Fibroblast of skin of abdomen (primary cell): ENCODE data around the gene ATN1. TPM values are rescaled to one million over a fixed set of nuclear protein-coding genes. Genes with fewer than 3 reads are reported as not detected.
A peak's percentile ranks its signal among the peaks of the same experiment; 100 is the strongest.
"Not testable (repeated sequence)": the region's sequence is repeated elsewhere in the genome, so short reads cannot be mapped to it uniquely, and the experiment has no call there.

Experiments
- DNase-seq: peaks from one replicate; pipeline ENCODE4 v3.0.0-alpha.2; 2013
- polyA plus RNA-seq, 2 experiments: library from polyadenylated mRNA; unstranded; fragments of 120-200 nt; gene quantifications; one replicate each; pipeline ENCODE4 v1.2.1, GENCODE V29; 2013; ENCODE audit not compliant: insufficient read length in 2 of 2

The ATN1 gene, protein sequence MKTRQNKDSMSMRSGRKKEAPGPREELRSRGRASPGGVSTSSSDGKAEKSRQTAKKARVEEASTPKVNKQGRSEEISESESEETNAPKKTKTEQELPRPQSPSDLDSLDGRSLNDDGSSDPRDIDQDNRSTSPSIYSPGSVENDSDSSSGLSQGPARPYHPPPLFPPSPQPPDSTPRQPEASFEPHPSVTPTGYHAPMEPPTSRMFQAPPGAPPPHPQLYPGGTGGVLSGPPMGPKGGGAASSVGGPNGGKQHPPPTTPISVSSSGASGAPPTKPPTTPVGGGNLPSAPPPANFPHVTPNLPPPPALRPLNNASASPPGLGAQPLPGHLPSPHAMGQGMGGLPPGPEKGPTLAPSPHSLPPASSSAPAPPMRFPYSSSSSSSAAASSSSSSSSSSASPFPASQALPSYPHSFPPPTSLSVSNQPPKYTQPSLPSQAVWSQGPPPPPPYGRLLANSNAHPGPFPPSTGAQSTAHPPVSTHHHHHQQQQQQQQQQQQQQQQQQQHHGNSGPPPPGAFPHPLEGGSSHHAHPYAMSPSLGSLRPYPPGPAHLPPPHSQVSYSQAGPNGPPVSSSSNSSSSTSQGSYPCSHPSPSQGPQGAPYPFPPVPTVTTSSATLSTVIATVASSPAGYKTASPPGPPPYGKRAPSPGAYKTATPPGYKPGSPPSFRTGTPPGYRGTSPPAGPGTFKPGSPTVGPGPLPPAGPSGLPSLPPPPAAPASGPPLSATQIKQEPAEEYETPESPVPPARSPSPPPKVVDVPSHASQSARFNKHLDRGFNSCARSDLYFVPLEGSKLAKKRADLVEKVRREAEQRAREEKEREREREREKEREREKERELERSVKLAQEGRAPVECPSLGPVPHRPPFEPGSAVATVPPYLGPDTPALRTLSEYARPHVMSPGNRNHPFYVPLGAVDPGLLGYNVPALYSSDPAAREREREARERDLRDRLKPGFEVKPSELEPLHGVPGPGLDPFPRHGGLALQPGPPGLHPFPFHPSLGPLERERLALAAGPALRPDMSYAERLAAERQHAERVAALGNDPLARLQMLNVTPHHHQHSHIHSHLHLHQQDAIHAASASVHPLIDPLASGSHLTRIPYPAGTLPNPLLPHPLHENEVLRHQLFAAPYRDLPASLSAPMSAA (N-terminal part only)
- 127 TPM for polyA plus RNA-seq (2013, experiment 1 of 2; ENCODE audit: insufficient read length)
- polyA plus RNA-seq (2013, experiment 2 of 2; ENCODE audit: insufficient read length), result 125 TPM

GRCh38 chr12:6927379-6928021 lies at the start of gene ATN1:
Gene ATN1, plus strand, starts transcription at chr12:6927959. Its CDS starts 6,043 bp downstream, at chr12:6934002.
- peak; percentile 87 for DNase-seq

DNA sequence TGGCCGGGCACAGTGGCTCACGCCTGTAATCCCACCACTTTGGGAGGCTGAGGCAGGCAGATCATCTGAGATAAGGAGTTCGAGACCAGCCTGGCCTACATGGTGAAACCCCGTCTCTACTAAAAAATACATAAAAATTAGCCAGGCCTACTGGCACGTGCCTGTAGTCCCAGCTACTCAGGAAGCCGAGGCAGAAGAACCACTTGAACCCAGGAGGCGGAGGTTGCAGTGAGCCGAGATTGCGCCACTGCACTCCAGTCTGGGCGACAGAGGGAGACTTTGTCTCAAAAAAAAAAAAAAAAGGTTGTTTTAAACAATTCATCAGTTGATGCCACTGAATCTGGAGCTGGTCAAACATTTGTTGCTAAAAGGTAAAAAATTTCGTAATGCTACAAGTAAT lies 47.9 kb upstream of the ATN1 start:
- DNase-seq, result not testable (repeated sequence)

DNA sequence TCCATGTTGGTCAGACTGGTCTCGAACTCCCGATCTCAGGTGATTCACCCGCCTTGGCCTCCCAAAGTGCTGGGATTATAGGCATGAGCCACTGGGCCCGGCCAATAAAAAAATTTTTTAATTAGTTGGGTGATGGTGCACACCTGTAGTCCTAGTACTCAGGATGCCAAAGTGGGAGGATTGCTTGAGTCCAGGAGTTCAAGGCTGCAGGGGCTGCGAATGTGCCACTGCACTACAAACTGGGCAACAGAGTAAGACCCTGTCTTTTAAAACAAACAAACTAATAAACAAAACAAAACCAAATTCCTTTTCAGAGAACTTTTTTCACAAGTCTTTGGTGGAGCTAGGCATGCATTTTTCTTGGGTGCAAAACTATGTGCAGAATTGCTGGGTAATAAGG lies 44.5 kb upstream of the ATN1 start:
- no peak for DNase-seq

DNA sequence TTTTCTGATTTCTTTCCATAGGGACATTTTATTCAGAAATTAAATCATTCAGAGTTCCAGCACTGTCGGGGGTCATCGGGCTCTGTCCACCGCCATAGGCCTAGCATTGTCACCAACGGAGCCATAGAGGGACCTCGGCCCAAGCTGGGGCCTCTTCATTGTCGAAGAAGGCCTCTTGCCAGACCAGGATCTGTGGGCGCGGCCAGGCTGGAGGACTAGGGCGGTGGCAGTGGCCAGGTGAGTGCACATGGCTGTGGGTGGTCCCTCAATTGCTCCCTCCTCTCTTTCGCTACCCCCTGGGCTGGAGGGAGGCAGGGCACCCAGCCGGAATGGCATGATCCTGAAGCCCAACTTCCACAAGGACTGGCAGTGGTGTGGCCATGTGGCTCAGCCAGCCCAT lies 44.1 kb upstream of the ATN1 start:
- no peak for DNase-seq

DNA sequence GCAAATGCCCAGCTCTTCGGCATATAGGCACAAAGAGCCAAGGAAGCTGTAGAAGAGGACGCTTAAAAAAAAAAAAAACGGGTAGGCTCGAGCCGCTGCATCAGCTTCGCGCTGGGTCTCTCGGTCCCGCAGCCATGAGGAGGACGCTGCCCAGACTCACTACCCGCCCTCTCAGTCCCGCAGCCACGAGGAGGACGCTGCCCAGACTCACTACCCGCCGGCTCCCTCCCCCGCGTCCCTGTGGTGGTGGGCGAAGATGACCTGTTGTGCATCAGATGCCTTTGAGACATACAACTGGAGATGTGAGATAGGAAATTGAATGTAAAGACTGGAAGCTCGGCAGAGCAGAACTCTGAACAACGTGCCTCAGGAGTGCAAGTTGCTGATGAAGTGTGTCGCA lies 43.2 kb upstream of the ATN1 start:
- no peak for DNase-seq

DNA sequence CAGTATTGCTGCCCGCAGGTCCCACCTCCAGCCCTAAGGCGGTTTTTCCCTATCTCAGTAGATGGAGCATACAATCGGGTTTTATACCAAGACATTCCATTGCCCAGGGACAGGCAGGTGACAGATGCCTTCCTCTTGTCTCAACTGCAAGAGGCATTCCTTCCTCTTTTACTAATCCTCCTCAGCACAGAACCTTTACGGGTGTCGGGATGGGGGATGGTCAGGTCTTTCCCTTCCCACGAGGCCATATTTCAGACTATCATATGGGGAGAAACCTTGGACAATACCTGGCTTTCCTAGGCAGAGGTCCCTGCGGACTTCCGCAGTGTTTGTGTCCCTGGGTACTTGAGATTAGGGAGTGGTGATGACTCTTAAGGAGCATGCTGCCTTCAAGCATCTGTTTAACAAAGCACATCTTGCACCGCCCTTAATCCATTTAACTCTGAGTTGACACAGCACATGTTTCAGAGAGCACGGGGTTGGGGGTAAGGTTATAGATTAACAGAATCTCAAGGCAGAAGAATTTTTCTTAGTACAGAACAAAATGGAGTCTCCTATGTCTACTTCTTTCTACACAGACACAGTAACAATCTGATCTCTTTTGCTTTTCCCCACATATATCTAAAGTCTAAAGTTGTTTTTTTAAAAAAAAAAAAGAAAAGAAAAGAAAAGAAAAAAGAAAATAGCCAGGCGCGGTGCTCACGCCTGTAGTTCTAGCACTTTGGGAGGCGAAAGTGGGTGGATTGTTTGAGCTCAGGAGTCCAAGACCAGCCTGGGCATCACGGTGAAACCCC lies 41.4 kb upstream of the ATN1 start:
- not testable (repeated sequence) for DNase-seq

DNA sequence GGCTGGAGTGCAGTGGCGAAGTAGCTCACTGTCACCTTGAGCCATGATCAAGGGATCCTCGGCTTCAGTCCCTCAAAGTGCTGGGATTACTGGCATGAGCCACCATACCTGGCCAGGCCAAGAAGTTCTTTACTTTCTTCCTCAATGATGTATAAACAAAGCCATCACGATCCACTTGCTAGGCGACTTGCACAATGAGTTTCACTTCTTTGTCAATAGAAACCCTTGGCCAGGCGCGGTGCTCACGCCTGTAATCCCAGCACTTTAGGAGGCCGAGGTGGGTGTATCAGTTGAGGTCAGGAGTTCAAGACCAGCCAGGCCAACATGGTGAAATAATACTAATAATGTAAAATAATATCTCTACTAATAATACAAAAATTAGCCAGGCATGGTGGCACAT lies 40.3 kb upstream of the ATN1 start:
- DNase-seq, result no peak

DNA sequence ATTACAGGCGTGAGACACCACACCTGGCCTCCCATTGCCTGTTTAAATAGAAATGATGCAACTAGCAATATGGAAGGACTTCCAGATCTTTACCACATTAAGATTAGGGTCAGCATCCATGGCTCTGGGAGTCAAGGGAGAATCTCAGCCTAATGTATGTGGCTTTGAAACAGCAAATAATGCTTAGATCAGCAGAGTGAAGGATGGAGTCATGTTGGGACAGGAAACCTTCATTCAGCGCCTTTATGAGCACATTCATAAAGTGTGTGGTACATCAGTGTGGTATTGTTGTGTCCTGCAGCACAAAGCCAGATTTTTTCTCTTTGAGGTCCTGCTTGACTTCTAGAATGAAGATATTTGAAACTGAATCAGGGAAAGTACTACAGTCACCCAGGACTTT lies 39.4 kb upstream of the ATN1 start:
- no peak for DNase-seq

DNA sequence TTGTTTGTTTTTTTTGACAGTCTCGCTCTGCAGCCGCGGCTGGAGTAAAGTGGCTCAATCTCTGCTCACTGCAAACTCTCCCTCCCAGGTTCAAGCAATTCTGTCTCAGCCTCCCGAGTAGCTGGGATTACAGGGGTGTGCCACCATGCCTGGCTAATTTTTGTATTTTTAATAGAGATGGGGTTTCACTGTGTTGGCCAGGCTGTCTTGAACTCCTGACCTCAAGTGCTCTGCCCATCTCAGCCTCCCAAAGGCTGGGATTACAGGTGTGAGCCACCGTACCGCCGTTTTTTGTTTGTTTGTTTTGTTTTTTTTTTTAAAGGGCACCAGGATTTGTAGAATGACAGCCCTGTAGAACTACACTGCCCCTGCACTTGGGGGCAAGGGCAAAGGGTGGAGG lies 39.0 kb upstream of the ATN1 start:
- not testable (repeated sequence) for DNase-seq

DNA sequence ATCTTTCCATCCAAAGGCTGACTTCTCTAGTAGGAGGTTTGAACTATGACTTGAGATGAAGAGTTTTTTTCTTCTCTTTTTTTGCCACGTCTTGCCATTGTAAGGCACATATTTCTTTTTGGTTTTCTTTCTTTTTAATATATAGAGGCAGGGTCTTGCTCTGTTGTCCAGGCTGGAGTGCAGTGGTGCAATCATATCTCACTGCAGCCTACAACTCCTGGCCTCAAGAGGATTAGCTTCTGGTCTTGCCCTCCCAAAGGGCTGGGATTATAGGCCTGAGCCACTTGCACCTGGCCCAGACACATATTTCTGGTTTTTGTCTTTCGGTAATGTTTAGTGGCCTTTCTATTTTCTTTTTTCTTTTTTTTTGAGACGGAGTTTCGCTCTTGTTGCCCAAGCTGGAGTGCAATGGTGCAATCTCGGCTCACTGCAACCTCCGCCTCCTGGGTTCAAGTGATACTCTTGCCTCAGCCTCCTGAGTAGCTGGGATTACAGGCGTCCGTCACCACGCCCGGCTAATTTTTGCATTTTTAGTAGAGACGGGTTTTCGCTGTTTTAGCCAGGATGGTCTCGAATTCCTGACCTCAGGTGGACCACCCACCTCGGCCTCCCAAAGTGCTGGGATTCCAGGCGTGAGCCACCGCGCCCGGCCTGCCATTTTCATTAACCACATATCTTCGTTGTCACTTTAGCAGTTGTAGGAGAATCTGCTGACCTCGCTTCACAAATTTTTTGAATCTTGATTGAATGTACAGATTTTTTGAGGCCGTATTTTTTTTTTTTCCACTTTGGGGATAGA lies 37.8 kb upstream of the ATN1 start:
- not testable (repeated sequence) for DNase-seq

DNA sequence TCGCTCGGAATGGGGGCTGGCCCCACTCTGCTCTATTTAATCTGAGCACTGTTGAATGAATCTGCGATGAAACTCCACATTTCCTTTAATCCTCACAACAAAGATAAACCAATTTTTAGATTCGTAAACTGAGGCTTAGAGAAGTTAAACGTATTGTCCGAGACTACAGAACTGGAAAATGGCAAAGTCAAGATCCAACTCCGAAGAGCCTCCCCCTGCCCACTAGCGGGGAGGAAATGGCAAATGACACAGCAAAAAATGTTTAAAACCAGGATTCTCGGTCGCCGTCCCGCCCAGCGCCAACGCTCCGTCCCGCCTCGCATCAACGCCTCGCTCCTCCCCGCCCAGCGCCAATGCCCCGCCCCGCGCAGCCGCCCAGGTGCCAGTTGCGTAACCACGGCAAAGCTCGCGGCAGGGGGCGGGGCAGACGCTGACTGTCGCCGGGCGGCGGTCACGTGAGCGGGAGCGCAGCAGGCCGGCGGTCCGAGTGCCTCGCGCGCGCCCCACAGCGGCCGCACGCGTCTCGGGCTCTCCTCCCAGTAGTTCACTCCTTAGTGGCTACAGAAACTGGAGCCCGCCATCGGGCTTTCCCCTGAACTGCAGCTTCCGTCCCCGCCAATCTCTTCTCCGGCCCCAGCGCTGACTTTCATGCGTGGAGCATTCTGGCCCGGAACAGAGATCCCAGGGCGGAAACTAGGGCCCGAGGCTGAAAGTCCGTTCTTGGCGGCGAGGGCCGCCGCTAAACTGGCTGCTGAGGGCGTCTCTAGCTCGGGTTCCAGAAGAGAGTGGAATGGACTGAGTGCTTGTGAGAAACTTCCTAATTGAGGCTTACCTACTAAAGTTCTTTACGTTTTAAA lies 36.7 kb upstream of the ATN1 start:
- DNase-seq, result peak; percentile 97

GRCh38 chr12:6891646-6892001 lies 36.1 kb upstream of the ATN1 start:
- no peak for DNase-seq

DNA sequence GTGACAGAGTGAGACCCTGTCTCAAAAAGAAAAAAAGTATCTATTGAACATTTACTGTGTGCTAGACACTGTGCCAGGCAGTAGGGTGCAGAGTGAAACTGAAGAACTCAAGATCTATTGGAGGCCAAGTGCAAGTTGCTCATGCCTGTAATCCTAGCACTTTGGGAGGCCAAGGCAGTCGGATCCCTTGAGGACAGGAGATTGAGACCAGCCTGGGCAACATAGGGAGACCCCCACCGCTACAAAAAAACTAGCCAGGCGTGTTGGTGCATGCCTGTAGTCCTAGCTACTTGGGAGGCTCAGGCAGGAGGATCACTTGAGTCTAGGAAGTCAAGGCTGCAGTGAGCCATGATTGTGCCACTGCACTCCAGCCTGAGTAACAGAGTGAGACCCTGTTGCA lies 35.1 kb upstream of the ATN1 start:
- DNase-seq, result not testable (repeated sequence)

- DNase-seq, result no peak
Measured at GRCh38 chr12:6894321-6894720, 33.4 kb upstream of the ATN1 start.

DNA sequence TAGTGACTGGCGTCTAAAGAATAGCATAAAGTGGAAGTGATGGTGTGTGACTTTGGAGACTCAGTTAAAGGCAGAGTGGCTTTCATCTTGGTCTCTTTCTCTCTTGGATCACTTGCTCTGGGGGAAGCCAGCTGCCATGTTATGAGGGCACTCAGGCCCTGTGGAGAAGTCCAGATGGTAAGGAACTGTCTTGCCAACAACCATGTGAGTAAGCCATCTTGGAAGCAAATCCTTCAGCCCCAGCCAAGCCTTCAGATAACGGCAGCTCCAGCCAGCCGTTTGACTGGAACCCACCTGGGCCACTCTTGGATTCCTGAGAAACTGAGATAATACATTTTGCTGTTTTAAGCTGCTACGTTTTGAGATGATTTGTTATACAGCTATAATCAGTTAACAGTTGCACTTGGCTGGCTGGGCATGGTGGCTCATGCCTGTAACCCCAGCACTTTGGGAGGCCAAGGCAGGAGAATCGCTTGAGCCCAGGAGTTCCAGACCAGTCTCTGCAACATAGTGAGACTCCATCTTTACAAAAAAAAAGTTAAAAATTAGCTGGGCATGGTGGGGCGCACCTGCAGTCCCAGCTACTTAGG lies 30.8 kb upstream of the ATN1 start:
- no peak for DNase-seq

DNA sequence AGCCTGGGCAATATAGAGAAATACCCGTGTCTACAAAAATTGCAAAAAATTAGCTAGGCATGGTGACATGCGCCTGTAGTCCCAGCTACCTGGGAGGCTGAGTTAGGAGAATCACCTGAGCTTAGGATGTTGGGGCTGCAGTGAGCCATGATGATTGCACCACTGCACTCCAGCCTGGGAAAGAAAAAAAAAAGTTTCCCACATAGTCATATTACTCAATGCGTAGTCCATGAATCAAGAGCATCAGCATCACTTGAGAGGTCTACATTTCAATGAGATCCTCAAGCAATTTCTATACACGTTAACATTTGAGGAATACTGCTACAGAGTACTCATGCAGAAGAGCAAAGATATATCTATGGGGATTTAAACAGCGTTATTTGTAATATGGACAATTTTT lies 28.3 kb upstream of the ATN1 start:
- no peak for DNase-seq

DNA sequence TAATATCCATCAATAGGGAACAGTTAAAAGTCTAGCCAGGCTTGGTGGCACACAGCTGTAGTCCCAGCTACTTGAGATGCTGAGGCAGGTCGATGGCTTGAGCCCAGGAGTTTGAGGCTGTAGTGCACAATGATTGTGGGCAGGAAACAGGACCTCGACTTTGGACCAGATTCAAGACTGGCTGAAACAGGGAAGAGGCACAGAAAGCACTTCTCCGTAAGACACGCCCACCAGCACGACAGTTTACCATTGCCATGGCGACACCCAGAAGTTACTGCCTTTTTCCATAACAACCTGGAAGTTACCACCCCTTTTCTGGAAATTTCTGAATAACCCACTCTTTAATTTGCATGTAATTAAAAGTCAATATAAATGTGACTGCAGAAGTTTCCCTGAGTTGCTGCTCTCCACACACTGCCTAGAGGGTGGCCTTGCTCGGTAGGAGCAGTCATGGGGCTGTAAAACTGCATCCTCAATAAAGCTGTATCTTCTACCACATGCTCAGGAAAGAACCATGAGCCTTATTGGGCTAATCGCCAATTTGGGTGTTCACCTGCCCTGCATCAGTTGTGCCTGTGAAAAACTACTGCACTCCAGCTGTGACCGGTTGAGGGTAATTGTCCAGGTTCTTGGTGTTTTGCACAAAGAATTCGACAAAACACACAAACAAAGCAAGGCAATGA lies 27.8 kb upstream of the ATN1 start:
- no peak for DNase-seq

- DNase-seq, result no peak
Measured at GRCh38 chr12:6902448-6902847, 25.3 kb upstream of the ATN1 start.

- no peak for DNase-seq
Measured at GRCh38 chr12:6903722-6904121, 24.0 kb upstream of the ATN1 start.
